Measurements from ENCODE around the gene MYH11. TPM values are rescaled to one million over a fixed set of nuclear protein-coding genes. Genes with fewer than 3 reads are reported as not detected.

MYH11 gene
- total RNA-seq, 1 donor: under 0.01 TPM

DNA sequence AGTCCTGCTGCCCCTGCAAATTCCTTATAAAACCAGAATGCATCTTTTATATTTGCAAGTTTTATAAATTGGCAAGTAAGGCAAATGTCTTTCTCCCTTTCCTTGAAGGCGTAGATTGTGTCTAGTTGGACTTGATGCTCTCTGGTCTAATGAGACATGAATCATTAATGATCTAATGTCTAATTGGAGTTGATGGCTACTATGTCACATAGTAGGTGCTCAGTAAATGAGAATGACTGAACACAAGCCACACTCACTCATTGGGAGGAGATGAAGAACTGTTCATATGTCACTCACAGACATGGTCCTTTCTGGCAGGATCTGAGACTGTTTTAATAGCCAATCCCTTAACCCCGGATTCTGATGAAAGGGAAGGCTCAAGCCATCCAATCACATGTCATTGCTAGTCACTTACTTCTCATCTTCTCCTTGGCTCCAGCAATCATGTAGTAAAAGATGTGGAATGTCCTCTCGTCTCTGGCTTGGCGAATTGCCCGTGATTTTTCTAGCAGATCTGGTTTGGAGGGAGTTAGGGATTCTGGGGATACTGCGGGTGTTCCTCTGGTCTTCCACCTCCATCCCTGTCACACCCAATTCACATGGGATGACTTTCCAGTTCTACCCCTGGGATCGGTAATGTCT is 81.0 kb downstream of the MYH11 start:
- no peak overlapping the region for H3K4me3 ChIP-seq (ENCODE audit: low read depth, low read length)
- no peak for TF ChIP-seq CTCF (IDR thresholded peaks at IDR 0.05; ENCODE audit: insufficient read depth, low read depth, low read length)
- no peak for DNase-seq (ENCODE audit: low read depth)

DNA sequence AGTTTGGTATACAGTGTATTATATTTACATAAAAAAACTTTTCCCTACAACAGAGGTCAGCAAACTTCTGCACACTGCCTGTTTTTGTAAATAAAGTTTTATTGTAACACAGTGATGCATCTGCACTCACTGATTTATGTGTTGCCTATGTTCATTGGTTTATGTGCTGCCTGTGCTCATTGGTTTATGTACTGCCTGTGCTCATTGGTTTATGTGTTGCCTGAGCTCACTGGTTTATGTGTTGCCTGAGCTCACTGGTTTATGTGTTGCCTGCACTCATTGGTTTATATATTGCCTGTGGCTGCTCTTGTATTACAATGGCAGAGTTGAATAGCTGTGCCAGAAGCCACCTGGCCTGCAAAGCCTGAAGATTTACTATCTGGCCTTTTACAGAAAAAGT is 81.6 kb downstream of the MYH11 start:
- peak; percentile 33 for DNase-seq (ENCODE audit: low read depth)
- H3K4me3 ChIP-seq (ENCODE audit: low read depth, low read length): no peak overlapping the region
- no peak for TF ChIP-seq CTCF (IDR thresholded peaks at IDR 0.05; ENCODE audit: insufficient read depth, low read depth, low read length)

- no peak for DNase-seq (ENCODE audit: low read depth)
- no peak for TF ChIP-seq CTCF (IDR thresholded peaks at IDR 0.05; ENCODE audit: insufficient read depth, low read depth, low read length)
- no peak overlapping the region for H3K4me3 ChIP-seq (ENCODE audit: low read depth, low read length)
Measured at GRCh38 chr16:15773968-15774367, 82.9 kb downstream of the MYH11 start.

DNA sequence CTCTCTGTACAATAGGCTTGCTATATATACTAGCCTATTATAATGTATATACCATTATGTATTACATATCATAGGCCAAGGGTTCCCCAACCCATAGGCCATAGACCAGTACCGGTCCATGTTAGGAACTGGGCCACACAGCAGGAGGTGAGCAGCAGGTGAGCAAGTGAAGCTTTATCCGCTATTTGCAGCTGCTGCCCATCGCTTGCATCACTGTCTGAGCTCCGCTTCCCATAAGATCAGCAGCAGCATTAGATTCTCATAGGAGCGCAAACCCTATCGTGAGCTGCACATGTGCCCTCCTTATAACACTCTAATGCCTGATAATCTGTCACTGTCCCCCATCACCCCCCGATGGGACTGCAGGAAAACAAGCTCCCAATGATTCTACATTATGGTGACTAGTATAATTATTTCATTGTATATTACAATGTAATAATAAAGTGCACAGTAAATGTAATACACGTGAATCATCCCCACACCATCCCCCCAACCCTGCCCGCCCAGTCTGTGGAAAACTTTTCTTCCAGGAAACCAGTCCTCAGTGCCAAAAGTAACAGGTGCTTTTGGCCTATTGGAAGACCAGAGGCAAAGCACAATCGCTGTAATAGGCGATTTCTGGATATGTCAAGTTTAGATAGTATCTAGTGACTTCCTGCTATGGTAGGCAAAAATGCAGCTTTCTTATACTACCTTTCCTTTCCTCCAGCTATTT is 84.1 kb downstream of the MYH11 start:
- no peak for DNase-seq (ENCODE audit: low read depth)
- no peak overlapping the region for H3K4me3 ChIP-seq (ENCODE audit: low read depth, low read length)
- TF ChIP-seq CTCF (IDR thresholded peaks at IDR 0.05; ENCODE audit: insufficient read depth, low read depth, low read length): no peak

DNA sequence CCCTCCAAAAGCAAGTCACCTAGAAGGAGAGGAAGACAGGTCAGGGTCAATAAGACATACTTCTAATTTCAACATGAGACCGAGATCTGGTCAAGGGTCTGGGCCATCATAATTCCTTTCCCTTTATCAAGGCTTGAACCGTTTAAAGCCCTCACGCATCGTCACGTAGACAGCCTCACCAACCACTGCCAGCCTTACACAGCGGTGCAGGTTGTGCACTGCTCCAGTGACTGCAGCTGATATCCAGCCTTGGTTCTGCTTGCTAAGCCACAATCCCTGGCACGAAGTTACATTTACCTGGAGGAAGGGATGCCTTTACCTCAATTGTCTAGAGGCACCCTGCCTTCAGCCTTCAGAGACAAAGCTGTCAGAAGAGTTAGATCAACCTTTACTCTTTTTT is 85.1 kb downstream of the MYH11 start:
- no peak for DNase-seq (ENCODE audit: low read depth)
- TF ChIP-seq CTCF (IDR thresholded peaks at IDR 0.05; ENCODE audit: insufficient read depth, low read depth, low read length): no peak
- H3K4me3 ChIP-seq (ENCODE audit: low read depth, low read length): no peak overlapping the region

DNA sequence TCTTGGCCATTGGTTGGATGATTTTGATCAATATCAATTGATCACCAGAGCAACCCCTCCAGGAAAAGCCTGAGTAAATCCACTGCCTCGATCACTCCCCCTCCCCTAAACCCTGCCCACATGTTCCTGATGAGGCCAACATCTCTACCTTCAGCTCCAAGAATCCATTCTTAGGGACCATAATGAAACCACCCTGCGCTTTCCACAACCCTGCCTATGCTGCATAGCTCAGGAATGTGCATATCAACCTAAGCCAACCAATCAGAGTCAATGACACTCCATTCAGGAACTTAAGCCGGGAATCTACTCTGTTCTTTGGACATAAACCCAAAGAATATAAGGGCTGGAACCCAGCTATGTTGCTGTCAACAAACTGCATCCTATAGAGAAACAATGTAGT is 86.3 kb downstream of the MYH11 start:
- no peak overlapping the region for H3K4me3 ChIP-seq (ENCODE audit: low read depth, low read length)
- DNase-seq (ENCODE audit: low read depth): no peak
- no peak for TF ChIP-seq CTCF (IDR thresholded peaks at IDR 0.05; ENCODE audit: insufficient read depth, low read depth, low read length)
